DMS153 (cell line): ENCODE results near the gene IGFL4.
"Not testable (repeated sequence)": the region's sequence is repeated elsewhere in the genome, so short reads cannot be mapped to it uniquely, and the experiment has no call there.

Source experiments
- DNase-seq: peaks from one replicate; lab custom pipeline; 2025; lab: John Stamatoyannopoulos, UW

The IGFL4 gene

DNA sequence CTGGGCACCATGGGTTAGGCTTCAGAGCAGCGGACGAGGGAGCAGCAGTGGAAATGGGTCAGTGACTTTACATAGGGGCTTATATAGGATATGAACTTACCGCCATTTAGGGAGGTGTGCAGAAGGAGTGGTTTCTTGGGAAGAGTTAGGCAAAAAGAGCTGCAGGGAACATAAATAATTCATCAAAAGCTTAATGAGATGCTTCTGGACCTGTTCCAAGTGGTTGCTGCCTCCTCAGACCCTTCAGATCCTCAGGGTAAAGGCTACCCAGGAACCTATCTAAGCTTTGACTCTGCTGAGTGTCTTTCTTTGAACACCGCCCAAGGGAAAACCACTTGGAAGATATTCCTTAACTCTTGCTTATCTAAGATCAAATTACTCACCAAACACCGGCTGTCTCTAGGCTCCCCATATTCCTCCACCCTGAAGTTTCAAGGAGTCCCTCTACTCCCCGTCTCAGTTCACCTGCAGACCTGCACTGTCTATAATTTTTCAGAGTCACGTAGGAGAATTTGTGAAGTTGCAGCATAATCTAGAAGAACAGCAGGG lies at the start of gene IGFL4:
Gene IGFL4 (minus strand): TSS at position 51 of the 549 bp plus-strand sequence. CDS start 40 bp downstream, at position 11.
- DNase-seq = peak; percentile 48

DNA sequence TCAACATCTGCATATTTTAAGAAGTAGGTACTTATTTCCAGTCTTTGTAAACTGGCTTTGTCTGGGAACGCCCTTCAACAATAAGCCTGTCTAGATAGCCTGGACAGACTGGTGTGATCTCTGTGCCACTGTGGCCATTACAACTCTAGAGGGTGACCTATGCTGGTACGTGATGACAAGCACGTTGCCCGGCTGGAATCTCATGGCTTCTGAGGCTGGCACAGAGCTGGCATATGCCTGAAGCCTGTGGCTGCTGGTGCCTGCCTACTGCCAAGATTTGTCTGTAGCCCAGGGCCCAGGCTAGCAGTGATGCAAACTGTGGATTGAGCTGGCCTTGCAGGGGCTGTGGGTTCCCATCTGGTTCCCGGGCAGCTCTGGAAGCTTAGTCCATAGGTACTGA lies 49.6 kb upstream of the IGFL4 start:
- DNase-seq = no peak

DNA sequence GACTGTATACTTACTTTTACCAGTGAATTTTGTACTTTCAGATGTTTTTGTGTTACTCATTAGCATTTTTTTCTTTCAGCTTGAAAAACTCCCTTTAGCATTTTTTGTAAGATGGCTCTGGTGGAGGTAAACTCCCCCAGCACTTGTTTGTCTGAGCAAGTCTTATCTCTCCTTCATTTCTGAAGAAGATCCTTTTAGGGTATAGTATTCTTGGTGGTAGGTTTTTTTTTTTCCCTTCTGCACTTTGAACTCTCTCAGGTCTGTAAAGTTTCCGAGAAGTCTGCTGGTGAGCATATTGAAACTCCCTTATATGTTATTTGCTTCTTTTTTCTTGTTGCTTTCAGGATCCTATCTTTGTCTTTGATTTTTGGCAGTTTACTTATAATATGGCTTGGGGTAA lies 48.6 kb upstream of the IGFL4 start:
- no peak for DNase-seq

DNA sequence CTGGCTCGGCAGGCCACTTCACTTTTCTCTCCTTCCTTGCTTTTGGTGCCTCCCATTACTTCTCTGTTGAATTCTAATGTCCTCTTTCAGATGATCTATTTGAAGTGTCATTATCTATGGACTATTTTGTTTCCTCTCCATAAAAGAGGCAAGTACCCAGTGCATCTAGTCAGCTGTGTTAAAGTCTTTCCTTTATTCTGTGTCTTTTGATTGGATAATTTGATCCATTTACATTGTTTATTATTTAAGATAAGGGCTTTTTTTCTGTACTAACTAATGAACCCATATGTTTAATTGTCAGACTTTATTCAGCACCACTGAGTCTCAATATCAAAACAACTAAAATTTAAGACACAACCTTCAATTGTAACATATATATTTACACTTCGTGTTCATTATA lies 47.3 kb upstream of the IGFL4 start:
- no peak for DNase-seq

DNA sequence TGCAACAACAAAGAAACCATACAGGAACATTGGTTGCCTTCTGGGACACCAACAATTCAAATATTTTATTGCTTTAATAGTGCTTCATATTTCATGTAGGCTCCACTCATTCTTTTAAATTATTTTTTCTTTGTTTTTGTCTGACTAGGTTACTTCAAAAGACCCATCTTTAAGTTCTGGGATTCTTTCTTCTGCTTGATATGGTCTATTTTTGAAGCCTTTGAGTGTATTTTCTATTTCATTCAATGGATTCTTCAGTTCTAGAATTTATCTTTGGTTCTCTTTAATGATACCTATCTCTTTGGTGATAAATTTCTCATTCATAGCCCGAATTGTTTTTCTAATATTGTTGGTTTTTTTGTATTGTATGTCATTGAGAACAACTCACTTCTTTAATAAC lies 45.1 kb upstream of the IGFL4 start:
- no peak for DNase-seq

DNA sequence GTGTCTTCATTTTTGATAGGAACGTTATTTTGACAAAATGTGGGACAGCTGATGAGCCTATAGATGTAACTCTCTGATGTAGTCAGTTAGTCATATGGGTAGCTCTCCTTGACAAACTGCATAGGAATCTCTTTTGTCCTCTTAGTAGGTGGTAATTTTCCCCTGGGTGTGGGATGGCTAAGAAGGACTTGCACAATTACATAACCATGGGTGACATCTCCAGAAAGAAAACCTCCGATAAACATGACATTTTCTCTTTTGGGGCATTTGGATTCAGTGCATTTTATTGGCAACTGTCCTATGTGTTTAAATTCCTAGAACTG lies 41.9 kb upstream of the IGFL4 start:
- no peak for DNase-seq

DNA sequence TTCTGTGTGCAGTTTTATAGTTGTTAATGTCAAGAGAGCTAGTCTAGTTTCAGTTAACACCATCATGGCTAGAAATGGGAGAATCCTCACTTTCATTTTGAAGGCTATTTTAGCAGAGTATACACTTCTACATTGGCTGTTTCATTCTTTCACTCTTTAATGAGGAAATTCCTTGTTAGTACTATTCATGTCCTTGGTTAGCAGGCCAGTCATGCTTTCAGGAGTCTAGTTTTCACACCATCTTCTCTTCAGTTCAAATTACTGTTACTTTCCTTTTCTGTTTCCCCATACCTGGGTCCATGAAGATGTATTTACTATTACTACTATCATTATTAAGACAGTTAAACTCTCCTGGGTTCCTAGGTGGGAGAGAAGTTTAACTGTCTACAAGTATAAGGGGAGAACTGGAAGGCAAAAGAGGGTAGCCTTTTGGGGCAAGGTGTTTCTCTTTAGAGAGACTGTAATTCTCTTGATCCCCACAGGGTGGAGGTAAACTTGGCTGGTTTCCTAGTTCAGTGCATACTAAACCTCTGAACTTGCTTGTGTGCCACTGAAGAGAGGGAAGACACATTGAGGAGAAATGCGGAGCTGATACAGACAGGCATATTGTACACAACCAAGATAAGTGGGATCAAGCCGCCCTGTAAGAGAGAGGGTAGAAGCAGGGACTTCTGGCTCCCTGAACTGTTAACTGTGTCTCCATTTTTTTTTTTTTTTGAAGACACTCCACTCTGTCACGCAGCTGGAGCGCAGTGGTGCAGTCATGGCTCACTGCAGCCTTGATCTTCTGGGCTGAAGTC lies 41.3 kb upstream of the IGFL4 start:
- peak; percentile 7 for DNase-seq

DNA sequence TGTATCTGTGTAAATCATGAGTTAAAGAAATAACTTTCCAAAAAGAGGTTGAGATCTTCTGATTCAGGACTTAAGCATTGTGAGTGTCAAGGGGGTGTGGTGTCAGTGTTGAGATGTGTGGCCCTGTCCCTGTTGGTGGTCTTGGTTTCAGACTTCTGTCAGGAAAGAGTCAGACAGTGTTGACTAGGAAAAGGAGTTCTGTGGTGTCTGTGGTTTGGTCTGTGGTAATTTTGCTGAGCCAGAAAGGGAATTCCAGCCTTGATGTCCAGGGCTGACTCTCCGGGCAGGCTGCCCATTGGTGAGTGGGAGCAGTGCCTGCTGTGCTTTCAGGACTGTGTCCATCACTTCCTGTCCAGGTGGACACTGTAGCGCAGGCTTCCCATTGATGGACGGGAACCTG lies 39.8 kb upstream of the IGFL4 start:
- DNase-seq = no peak

DNA sequence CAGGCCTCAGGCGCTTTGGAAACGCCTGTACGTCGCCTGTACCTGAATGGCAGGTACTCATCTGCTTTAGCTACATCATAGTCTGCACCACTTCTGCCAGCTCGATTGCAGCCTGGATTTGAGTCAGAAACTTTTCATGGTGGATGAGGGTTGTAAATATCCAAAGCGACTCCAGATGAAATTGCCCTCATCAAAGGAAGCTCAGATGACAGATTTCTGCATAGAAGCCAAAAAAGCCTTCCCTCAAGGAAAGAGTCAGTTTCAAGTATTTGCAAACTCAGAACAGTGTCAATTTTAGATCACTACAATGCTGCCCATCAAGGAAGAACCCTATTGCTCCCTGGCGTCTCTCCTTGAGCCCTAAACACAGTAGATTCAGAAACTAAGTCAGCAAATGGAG lies 38.8 kb upstream of the IGFL4 start:
- DNase-seq = no peak

DNA sequence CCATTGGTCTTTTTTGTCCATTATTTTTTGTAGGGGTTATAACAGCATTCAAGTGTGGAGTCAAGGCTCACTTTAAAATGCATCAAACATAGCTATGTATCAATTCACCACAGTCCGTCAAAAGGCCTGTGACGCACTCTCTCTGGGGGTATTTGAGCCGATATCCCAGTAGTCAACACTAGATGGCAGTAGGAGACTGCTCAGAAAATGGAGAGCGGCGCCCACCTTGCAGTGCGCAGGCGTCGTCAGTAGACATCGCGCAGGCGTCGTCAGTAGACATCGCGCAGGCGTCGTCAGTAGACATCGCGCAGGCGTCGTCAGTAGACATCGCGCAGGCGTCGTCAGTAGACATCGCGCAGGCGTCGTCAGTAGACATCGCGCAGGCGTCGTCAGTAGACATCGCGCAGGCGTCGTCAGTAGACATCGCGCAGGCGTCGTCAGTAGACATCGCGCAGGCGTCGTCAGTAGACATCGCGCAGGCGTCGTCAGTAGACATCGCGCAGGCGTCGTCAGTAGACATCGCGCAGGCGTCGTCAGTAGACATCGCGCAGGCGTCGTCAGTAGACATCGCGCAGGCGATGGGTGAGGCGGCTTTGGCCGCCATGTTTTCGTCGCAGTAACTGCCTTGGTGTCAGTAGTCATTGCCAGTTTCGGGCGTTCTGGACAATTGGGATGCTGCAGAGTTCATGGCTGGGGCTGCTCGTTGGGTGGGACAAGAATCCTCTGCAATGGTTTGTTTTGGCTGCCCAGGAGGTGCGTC lies 38.0 kb upstream of the IGFL4 start:
- DNase-seq = not testable (repeated sequence)

DNA sequence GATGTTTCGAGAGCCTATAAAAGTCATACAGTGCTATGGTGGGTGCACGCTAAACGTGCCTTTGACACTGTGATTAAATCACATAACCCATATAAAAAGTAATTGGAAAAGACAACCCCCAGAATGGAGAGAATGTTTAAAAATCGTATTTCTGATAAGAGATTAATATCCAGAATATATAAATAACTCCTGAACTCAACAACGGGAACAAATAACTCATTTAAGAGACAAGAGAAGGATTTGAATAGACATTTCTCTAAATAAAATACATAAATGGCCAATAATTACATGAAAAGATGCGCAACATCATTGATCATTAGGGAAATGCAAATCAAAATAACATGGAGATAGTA lies 37.0 kb upstream of the IGFL4 start:
- DNase-seq = no peak

DNA sequence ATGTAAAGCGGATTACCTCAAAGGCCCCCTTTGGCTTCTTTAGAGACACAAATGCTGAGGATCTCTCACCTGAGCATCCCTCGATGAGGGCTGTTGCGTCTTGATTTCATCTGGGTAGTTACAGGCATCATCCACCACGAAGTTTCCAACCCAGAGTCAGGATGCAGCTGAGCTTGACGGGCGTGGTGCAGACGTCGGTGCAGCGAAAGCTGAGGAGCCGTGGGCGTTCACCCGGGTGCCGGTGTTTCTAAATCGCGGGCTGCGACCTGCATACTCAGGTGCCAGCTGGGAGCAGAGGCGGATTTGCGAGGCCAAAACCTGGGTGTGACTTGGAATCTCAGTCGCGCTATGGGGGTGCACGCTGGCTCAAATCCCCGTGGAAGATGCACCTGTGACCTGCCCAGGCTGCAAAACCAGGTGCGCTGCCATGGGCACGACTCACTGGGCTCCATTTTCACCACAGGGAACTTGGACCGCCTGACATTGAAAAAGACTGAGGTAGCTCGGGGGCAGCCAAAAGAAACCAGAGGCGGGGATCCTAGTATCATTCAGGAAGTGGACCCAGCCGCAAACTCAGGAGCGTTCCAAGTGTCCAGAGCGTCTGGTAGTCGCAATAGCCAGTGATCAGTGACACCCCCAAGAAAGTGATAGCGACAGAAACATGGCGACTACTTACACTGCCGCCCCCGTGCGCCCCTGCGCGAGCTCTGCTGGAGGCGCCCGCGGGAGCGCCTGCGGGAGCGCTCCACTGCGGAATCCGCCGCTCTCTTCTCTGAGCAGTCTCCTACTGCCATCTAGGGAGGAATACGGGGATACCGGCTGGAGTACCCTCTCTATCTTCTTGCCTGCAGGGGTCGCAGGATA lies 36.4 kb upstream of the IGFL4 start:
- peak; percentile 74 for DNase-seq

DNA sequence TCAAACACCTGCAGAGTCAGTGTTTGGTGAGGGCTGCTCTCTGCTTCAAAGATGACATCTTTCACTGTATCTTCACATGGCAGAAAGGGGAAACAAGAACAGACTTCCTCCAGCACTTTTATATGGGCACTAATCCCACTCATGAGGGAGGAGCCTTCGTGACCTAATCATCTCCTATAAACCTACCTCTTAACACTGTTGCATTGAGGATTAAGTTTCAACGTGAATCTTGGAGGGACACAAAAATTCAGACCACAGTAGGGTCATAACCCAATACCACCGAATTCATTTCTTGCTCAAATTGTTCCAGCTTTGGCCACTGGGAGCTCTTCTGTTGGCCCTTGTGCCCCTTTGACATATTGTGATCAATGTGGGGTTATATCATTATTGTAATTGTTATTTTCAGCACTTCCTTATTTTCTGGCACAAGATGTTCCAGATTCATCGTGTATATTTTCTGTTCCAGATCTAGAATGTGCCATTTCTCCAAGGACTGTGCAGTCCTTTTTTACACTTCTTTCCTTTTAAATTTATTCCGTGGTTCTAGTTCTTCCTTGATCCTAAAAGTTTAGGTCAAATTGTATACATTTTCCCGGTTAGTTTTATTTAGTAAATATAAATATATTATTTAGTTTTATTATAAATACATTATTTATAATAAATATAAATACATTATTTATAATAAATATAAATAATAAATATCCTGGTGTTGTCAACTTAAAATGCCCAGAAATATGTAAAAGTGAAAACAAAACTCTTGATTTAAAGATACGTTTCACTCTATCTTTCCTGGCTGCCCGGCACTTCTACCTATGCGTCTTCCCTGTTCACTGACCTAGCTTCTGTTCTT lies 35.5 kb upstream of the IGFL4 start:
- no peak for DNase-seq

DNA sequence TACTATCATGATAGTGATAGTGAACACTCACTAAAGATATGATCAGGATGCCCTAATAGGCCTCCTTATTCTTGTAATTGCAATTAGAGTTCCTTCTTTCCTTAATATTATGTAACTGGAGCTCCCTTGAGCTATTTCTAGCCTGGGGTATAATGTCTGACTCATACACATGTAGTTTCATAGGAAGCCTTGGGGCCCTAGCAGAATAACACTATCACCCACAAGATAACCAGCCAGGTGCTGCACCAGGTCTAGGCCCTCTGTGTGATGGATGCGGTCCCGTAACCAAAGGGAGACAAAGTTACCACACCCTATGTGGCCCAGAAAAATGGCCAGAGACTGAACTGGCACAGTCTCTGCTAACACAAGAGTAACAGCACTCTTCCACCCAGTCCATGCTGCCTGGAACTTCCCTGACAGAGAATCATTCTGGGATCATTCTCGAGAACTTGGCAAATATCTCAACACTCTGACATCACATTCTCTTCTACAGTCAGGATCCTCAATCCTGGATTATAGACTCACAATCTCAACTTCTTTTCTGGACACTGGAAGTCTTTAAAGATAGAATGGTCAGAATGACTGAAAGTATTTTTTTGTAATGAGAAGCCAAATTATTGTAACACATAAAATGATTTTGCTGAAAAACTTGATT lies 32.6 kb upstream of the IGFL4 start:
- DNase-seq = no peak

DNA sequence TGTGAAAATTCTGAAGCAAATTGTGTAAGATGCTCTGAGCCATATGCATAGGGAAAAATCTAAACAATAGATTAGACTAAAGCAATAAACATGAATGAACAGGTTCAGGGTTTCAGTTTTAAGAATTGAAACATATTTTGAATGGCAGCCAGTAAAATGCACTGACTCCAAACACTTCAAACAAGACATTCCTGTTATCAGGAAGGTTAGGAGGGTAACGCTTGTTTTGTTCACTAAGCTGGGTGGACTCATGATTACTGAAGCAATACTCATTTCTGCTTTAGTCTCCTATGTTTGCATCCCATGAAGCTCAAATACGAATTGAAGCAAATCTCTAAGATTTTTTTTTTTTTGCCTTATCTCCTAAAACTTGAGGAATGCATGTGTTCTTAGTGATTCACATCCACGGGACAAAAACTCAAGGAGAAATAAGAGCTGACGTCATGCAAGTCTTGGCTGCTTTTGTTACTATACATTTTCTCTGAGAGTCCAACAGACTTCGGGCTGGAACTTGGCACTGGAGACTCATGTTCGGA lies 29.1 kb upstream of the IGFL4 start:
- no peak for DNase-seq

DNA sequence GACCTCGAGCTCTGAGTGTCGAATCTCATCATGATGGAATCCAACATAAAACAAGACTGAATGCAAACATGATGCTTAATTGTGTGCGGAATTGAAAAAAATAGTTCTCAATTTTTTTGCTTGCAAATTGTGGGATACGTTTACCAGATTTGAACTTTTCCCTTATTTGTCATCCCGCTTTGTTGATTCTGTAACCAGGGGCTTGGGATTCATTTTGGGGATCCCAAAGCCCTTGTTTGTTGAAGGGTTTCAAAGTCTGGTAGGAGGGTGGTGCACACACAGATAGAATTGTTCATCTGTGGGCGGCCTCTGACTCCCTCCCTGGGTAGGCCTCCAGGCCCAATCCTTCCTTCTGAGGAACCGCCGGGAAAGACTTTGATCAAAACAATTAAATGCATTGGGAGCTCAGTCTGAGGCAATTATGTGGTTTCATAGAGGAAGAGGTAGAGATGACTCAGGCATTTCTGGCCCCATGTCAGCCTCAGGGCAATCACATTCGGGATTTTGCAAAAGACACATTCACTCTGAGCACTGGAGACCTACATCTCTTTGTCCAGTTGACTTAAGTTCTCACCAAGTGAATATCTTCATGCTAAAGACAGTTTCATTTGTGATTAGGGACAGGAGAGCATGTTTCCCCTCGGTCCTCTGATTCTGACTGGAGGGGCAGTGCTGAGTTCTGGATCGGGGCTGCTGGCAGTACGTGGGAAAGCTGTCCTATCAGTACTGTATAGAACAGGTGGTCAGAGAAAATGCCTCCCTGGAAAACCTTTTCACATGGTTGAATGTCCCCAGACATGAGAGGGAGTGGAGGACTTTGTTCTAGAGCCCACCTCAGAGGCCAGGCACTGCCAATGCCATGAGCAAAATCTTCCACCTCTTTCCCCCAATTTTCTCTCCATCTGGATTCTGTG lies 27.8 kb upstream of the IGFL4 start:
- no peak for DNase-seq

DNA sequence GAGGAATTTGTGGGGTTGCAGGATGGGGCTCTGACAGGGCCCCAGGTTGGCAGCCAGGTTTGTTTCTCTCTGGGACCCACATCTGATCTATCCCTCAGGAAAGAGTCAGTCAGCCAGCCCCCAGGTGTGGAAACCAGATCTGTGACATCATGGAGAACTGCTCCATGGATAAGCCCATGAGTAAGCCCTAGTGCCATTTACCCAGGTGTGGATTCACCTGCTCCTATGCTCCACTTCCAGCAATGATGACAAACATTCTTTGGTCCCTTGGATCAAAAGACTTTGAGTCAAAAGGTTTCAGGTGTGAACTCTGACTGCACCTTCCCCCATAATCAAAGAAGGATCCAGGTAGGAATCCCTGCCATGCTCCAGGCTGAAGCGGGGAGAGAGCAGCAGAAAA lies 26.9 kb upstream of the IGFL4 start:
- DNase-seq = no peak

DNA sequence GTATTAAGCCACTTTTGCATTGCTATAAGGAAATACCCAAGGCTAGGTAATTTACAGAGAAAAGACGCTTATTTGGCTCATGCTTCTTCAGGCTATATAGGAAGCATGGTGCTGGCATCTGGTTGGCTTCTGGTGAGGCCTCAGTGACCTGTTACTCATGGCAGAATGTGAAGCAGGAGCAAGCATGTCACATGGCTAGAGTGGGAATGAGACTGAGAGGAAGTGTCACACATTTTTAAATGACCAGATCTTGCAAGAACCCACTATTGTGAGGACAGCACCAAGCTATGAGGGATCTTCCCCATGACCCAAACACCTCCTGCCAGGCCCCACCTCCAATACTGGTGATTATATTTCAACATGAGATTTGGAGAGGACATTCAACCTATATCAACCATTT lies 25.7 kb upstream of the IGFL4 start:
- DNase-seq = no peak

DNA sequence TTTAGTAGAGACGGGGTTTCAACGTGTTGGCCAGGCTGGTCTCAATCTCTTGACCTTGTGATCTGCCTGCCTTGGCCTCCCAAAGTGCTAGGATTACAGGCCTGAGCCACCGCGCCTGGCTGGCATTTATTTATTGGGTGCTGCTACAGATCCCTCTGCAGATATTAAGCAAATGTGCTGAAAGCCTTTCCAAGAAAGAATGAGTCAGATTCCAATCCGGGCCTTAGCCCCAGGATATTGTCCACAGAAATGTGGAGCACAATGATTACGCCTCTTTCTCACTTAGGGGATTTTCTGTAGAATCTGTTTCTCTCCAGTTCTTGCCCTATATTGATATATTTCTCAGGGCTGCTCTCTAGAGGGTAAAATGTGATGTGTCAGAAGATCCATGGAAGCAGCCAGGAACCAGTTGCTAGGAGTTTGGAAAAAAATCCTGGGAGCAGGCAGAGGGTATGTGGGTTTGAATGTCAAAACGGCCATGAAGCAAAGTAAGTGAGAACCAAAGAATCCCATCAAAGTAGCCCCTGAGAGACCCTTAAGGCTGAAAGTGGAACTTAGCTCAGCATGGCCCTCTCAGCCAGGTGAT lies 24.8 kb upstream of the IGFL4 start:
- DNase-seq = no peak
